Stimulated activated CD4-positive, alpha-beta T cell treated with anti-CD3 and anti-CD28 coated beads, Interleukin-12 subunit alpha, Interleukin-12 subunit beta, amount 100 ng/mL, for 24 hours (primary cell): Measurements from ENCODE around the gene PFDN2.

Experiments used
- DNase-seq, 2 experiments: peaks; one replicate each; pipeline ENCODE4 v3.0.0-alpha.2; 2020; ENCODE audit warnings: low read depth in 2 of 2

PFDN2 gene

GRCh38 chr1:161117759-161118581, at the start of gene PFDN2, which contains the start of gene NIT1:
PFDN2 (minus strand) TSS chr1:161118037; CDS start chr1:161118026, 11 bp downstream.
NIT1 (plus strand) TSS chr1:161118105; CDS start chr1:161118177, 72 bp downstream.
- DNase-seq, result peak; percentile 79 to 82

- no peak for DNase-seq
These were observed 49.1 kb upstream of the PFDN2 start for GRCh38 chr1:161166669-161167548.

- DNase-seq, result peak; percentile 86 to 88
These were observed 48.2 kb upstream of the PFDN2 start, which contains the start of gene PPOX for GRCh38 chr1:161165742-161166668. PPOX (plus strand) TSS chr1:161166426; CDS start chr1:161166848, 422 bp downstream.

DNA sequence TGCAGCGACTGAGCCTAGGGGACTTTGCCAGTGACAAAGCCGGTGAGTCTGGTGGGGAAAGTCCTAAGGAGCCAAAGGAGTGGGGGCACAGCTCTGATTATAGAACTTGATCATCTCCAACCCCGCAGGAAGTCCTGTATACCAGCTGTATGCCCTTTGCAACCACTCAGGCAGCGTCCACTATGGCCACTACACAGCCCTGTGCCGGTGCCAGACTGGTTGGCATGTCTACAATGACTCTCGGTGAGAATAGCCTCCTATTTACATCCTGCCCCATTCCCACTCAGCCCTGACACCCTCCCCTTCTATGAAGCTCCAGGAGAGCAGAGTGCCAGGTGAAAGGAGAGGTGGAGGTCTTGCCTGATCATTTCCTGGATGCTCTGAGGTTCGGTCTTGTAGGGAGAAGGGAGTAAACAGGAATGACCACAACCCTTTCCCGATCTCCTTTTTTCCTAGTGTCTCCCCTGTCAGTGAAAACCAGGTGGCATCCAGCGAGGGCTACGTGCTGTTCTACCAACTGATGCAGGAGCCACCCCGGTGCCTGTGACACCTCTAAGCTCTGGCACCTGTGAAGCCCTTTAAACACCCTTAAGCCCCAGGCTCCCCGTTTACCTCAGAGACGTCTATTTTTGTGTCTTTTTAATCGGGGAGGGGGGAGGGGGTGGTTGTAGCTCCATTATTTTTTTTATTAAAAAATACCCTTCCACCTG, 47.2 kb upstream of the PFDN2 start:
- no peak for DNase-seq

GRCh38 chr1:161163793-161164192, 46.0 kb upstream of the PFDN2 start:
- DNase-seq, result no peak

DNA sequence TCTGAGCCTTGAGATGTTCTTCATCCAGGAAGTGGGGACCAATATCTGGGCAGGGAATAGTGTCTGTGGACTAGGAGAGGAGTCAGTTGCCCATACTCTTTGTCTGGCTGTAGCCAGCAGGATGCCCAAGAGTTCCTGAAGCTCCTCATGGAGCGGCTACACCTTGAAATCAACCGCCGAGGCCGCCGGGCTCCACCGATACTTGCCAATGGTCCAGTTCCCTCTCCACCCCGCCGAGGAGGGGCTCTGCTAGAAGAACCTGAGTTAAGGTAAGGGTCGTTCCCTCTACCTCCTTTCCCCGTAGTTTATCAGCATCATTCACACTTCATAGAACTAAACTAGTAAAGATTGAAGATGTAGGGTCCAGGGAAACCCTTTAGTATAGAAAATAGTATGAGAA, 45.0 kb upstream of the PFDN2 start:
- DNase-seq, result no peak

DNA sequence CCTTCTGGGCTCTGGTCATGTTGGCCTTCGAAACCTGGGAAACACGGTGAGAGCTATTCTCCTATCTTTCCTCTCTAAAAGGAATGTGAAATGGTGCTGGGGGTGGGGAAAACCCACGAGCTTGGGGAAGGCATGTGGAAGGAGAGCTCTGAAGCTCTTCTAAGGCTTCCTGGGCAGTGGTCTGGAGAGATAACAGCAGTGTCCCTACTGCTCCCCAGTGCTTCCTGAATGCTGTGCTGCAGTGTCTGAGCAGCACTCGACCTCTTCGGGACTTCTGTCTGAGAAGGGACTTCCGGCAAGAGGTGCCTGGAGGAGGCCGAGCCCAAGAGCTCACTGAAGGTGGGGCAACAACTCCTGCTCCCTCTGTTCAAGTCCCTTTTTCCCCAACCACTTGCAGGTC, 44.2 kb upstream of the PFDN2 start:
- no peak for DNase-seq

- no peak for DNase-seq
These were observed 43.8 kb upstream of the PFDN2 start for GRCh38 chr1:161161652-161162051.

GRCh38 chr1:161160671-161161145, 42.9 kb upstream of the PFDN2 start:
- DNase-seq, result no peak

GRCh38 chr1:161159913-161160243, 42.0 kb upstream of the PFDN2 start:
- DNase-seq, result no peak

- peak; percentile 84 to 88 for DNase-seq
These were observed 41.5 kb upstream of the PFDN2 start, which contains the start of gene USP21 for GRCh38 chr1:161159087-161159912. USP21 (plus strand) TSS chr1:161159500; CDS start chr1:161160641, 1,141 bp downstream.

DNA sequence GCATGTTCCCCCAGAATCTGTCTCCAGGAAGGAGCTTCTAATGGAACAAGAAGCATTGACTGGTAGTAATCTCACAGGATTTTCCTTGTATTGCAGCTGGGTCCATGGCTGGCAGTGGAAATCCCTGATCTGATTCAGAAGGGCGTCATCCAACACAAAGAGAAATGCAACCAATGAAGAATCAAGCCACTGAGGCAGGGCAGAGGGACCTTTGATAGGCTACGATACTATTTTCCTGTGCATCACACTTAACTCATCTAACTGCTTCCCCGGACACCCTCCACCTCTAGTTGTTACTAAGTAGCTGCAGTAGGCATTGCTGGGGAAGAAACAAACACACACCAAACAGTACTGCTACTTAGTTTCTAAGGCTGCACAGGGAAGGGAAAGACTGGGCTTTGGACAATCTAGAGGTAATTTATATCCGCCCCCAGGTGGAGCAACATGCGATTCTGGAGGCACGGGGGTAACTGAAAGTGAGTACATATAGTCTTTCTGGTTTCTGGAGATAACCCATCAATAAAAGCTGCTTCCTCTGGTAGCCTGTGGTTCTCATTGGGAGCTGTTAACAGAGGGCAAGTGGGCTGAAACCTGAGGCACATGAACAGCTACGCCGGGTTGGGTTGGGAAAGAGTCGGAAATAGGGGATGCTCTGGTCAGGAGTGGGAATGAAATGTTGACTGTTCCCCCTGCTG, 40.6 kb upstream of the PFDN2 start:
- DNase-seq, result no peak

DNA sequence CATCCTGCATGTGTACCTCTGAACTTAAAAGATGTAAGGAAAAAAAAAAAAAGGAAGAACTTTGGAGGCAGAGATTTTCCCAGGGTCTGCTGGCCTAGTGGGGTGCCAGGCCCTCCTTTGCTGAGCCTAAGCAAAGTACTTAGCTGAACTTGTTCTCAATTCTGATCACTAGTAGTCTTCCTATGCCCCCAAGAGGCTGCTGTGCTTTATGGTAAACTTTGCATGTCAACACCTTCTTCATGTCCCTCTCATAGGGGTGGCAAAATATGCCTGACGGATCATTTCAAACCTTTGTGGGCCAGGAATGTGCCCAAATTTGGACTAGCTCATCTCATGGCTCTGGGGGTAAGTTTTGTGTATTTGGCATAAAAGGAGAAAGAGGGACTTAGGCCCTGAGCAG, 40.0 kb upstream of the PFDN2 start:
- DNase-seq, result no peak

GRCh38 chr1:161153682-161154337, 36.0 kb upstream of the PFDN2 start, which contains the start of gene UFC1:
UFC1 (plus strand) TSS chr1:161153978; CDS start chr1:161153998, 20 bp downstream.
- peak; percentile 60 to 69 for DNase-seq

DNA sequence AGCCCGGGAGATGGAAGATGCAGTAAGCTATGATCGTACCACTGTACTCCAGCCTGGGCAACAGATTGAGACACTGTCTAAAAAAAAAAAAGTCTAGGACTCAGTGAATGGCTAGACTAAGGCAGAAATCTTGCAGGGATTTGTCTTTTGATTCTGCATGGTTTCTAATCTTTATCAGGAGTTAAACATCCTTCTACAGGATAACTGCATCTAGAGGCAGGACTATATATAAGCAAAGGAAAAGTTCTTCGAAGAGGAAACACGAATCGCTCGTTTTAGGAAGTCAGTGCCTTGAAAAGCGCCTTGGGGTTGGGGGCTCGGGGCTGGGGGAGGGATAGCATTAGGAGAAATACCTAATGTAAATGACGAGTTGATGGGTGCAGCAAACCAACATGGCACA, 35.3 kb upstream of the PFDN2 start:
- DNase-seq, result no peak

DNA sequence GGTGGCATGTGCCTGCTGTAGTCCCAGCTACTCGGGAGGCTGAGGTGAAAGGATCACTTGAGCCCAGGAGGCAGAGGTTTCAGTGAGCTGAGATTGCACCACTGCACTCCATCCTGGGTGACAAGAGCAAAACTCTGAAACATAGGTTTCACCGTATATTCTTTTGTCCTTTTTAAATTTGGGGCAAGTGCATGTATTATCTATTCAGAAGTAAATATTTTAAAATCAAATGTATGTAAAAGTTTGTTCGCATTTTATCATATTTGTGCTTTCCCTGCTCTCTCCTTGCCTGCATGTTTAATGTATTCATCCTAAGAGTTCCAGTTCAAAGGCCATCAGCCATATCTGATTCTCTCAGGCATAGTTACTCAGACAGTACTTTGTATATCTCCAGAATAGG, 28.0 kb upstream of the PFDN2 start:
- DNase-seq, result no peak

DNA sequence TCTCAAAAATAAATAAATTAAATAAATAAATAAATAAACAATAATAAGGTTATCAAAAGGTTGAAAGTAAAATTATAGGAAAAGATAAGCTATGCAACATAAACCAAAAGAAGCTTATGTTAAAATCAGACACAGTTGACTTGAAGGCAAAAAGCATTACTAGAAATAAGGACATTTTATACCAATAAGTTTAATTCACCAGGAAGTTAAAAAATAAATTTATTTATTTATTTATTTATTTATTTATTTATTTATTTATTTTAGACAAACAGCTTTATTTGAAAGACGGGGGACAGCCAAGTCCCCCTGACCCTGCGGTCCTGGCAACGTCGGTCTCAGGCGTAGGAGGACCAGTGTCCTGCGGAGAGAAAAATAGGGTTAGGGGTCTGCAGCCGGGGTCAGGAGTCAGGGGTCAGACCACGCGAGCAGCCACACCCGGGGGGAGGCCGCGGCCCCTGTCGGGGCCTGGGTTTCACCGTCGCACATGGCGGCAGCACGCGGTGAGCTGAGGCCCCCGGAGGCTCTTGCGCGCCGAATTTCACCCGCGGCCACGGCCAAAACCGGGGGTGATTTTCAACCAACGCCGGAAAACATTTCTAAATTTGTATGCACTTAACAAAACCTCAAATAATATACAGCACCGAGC, 23.0 kb upstream of the PFDN2 start:
- no peak for DNase-seq

- no peak for DNase-seq
These were observed 21.9 kb upstream of the PFDN2 start for GRCh38 chr1:161139766-161140165.
